HUDEP-2 (cell line): ENCODE data around the gene ARSB.

Source experiments
- DNase-seq, 76 experiments: peaks; one replicate each; lab custom pipeline; 2025; ENCODE audit not compliant: unreplicated experiment in 76 of 76; lab: John Stamatoyannopoulos, UW

ARSB gene

DNA sequence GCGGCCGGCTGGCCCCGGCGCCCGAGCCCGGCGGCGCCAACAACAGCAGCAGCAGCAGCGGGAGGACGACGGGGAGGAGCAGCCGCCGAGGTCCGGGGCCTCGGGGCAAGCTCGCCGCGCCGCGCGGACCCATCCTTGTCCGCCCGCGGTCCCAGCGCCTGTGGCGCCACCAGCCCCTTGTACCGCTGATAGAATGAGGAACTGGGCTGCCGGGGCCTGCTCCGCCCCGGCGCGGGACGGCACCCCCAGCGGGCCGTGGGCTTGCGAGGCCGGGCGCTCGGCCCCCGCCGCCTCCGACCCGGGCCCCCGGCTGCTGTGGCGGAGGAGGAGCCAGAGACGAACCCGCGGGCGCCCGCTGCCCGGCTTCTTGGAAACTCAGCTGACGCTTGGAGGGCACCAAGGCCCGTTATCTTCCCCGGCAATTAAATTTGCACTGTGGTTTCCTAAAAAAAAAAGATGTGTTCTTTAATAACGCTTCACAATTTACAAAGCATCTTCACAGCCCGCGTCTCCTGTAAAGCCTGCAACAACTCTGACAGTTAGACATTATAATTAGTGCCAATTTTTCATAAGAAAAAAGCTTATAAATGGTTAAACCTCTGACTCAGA, at the start of gene ARSB:
TSS of gene ARSB (minus strand) at position 195 of the 609 bp plus-strand sequence. CDS start at position 133, 62 bp downstream.
- DNase-seq, result peak in 62 of 76 experiments; percentile 4 to 79 (median 45)

GRCh38 chr5:79032782-79033181, 47.7 kb upstream of the ARSB start:
- DNase-seq, result no peak

- DNase-seq, result no peak
These were observed 47.1 kb upstream of the ARSB start for GRCh38 chr5:79032031-79032695.

DNA sequence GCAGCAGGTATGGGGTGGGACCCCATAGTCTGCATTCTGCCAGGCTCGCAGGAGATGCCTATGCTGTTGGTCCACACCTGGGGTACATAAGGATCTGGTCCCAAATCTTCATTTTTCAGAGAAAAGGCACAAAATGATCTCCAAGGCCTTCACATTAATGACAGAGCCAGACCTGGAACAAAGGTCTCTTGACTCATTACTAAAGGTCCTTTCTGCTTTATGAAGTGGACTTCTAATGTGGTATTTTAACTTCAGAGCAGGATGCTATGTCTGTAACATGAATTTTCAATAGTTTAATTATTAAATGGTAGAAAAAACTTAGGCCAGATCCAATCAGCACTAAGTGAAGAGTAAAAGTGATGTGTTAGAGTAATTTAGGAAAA, 46.4 kb upstream of the ARSB start:
- DNase-seq, result no peak

DNA sequence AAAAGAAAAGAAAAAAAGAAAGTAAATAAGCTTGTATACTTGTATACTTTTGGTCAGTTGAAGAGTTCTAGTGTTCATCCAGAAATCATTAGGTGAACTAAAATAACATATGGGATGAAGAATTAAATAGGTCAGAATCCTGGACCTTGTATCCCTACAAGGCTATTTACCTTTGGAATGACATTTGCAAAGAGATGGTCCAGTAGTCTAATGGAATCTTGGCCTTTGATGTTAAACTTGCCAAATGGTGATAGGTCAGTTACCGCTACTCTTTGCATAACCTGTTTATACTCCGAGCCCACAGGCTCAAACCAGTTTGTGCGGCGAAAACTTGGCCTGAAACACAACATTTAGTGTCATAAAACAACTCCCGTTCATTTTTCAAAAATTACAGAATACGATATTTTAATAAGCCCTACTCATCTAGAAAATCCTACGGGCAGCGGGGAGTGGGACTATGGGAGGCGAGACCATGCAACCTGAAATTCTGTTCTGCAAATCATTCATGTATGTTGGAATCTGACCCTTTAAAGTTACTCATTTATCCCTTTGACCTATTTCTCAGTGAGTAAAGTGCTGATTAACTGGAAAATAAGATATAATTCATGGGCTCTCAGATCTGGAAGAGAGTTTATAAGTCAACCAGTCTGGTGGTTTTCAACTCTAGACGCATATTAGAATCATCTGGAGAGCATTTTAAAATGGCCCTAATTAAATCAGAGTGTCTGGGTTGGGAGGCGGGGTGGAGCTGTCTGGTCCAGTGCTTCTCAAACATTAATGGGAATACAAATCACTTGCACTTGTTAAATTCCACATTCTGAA, 45.8 kb upstream of the ARSB start:
- no peak for DNase-seq

DNA sequence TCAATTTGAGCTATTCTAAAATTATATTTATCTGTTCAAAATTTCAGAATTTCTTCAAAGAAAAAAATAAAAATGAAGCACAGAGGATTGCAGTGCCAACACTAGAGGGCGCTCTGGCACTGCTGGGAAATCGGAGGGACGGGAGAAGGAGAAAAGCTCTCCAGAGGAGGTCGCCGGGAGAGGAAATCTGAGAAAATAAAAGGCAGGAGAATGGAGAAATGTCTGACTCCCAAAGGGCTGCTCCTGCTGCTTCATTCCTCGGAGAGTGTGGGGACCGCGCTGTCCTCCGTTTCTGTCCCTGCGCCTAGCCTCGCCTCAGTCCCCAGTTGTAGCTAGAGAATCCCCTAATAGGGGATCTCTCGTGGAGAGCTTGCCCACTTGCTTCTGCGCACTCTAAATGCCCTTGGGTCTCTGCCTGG, 40.0 kb upstream of the ARSB start:
- peak in 45 of 76 experiments; percentile 2 to 49 (median 20) for DNase-seq

GRCh38 chr5:79023947-79024346, 38.8 kb upstream of the ARSB start:
- DNase-seq, result no peak

DNA sequence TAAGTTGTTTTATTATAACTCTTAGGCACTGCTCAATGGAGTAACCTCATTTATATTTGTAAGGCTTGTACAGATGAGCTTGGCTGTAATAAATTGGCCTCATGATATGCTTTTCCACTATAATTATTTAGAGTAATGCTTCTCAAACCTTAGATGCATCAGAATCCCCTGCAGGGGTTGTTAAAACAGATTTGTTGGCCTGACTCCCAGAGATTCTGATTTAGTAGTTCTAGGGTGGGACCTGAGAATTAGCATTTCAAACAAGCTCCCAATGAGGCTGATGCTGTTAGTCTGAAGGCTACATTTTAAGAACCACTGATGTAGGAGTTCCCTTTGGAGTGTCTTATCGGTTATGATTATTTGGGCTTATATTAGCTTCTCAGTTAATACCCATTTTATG, 38.2 kb upstream of the ARSB start:
- DNase-seq, result no peak

- no peak for DNase-seq
These were observed 37.7 kb upstream of the ARSB start for GRCh38 chr5:79022771-79023170.

DNA sequence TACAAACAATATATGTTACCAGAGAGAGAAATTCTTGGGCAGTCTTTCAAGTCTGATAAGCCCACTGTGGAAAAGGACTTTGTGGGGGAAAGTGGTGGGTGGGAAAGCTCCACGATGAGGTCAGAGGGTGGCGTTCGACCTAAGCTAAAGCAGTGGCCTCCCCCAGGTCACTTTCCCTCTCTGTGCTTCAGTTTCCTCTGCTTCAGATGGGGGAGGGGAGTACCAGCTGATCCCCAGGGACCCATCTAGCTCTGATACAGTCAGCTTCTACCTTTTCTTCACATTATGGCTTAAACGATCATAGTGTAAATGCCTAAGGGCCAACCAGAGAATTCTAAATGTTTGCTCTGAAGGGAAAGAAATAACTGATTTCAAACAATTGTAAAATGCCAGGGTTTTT, 36.6 kb upstream of the ARSB start:
- DNase-seq, result no peak

- peak in 36 of 76 experiments; percentile 1 to 51 (median 14) for DNase-seq
These were observed 35.9 kb upstream of the ARSB start for GRCh38 chr5:79020861-79021561.

- DNase-seq, result no peak
These were observed 29.5 kb upstream of the ARSB start for GRCh38 chr5:79014631-79015030.

DNA sequence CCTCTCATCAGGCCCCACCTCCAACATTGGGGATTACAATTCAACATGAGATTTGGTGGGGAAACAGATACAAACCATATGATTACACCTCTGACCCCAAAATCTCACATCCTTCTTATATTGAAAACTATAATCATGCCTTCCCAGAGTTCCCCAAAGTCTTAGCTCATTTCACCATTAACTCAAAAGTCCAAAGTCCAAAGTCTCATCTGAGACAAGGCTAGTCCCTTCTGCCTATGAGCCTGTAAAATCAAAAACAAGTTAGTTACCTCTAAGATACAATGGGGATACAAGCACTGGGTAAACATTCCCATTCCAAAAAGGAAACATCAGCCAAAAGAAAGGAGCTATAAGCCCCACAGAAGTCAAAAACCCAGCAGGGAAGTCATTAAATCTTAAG, 26.8 kb upstream of the ARSB start:
- DNase-seq, result no peak

- no peak for DNase-seq
These were observed 26.2 kb upstream of the ARSB start for GRCh38 chr5:79011219-79011836.

- no peak for DNase-seq
These were observed 23.3 kb upstream of the ARSB start for GRCh38 chr5:79008362-79008761.

DNA sequence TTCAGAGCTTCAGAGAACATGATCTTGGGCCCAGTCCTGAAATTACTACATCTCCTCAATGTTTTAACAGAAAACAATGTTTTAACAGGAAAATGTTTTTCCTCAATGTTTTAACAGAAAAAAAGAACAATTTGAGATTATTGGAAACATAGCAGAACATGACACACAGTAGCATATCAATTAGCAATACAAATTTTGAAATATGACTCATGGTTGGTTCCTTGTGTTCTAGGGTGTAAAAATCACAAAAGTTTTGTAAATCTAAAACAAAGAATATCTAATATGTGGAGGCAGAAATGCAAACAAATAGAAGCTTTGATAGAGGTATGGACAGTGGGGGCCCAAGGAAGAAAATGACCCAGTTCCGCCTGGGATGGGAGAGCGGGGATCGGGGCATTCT, 22.8 kb upstream of the ARSB start:
- DNase-seq, result no peak

GRCh38 chr5:79005936-79006631, 21.0 kb upstream of the ARSB start:
- no peak for DNase-seq

DNA sequence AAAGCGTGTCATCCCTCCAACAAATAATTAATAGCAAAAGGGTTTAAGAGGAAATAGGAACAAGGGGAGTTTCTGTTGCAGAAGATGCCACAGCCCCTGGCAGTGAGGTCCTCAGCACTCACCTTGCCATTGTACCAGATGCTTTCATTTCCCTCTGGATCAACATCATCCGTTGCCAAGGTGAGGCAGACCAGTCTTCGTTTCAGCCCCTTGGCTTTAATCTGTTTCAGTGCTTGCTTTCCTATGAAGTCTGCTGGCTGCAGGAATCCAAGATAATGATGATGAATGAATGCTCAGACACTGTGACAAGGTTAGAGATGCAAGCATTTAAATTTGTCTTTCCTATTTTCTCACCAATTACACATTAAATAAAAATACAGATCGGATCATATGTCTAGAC, 20.0 kb upstream of the ARSB start:
- no peak for DNase-seq

DNA sequence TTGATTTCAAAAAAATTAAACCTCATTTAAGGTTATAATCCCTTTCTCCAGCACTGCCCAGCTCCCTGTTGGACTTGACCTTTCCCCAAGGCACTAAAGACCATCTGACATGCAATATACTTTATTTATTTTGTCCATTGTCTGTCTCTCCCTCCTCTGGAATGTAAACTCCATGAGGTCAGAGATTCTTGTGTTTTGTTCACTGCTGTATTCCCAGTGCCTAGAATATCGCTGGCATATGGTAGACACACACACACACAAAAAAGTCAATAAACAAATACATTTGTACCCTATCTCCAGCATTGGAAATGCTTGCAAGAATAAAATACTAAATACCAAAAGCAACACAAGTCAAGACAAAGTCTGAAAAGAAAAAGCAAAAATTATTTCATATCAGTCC, 17.3 kb upstream of the ARSB start:
- DNase-seq, result no peak

DNA sequence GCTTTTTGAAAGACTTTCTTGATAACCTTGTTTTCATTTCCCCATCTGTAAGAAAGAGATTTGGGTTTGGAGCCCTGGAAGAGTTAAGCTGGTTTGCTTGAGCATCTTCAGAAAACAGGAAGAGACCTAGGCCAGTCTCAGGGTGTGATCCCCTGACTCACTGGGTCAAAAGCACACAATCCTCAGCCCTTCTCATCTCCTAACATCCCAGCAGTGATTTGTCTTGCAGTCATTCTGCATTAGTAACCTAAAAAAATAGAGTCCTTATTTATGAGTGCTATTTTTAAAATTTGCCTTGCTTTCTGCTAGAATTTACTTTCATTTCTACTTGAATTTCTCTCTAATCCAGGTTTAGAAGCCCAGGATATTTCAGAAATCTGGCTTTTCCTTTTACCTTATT, 16.4 kb upstream of the ARSB start:
- no peak for DNase-seq
